B cell (primary cell): ENCODE measurements around the gene SFXN3. TPM values are rescaled to one million over a fixed set of nuclear protein-coding genes. Genes with fewer than 3 reads are reported as not detected.

Source experiments
- ATAC-seq: fragments of 200-7000 bp; cut with Tn5 transposase; one replicate; pipeline ENCODE4 v1.10.0; 2021; ENCODE audit warnings: low read depth, mild to moderate bottlenecking, moderate number of reproducible peaks, moderate library complexity
- CTCF ChIA-PET: fragments of 350-600 bp; sonication (Branson Sonifier 250); formaldehyde crosslinking; loops from one replicate; lab custom pipeline; 2021; ENCODE audit warnings: antibody characterized with exemption, inconsistent platforms; lab: Charles Lee
- POLR2A ChIA-PET: fragments of 350-600 bp; sonication (Branson Sonifier 250); formaldehyde crosslinking; loops from one replicate; lab custom pipeline; 2021; ENCODE audit warnings: antibody characterized with exemption; lab: Charles Lee
- DNase-seq: peaks from one replicate; pipeline ENCODE4 v3.0.0; 2013
- H2AFZ ChIP-seq: 2 replicates; pipeline ENCODE4 v1.6.1; 2012; ENCODE audit warnings: mild to moderate bottlenecking, low read depth, low read length; ENCODE audit not compliant: insufficient read depth, poor library complexity, severe bottlenecking
- H3K27ac ChIP-seq, 2 donors: 1 replicate in 1 of 2; 2 replicates in 1 of 2; pipeline ENCODE4 v1.5.1; 2012 to 2013; ENCODE audit warnings: low read length in 2 of 2, mild to moderate bottlenecking in 2 of 2, moderate library complexity in 1 of 2
- H3K27me3 ChIP-seq, 4 experiments: fragments of 200-600 bp in 1 of 4; sonication (generic) in 1 of 4; replicated peaks in 1 of 4; 1 replicate in 2 of 4; 2 replicates in 2 of 4; pipeline versions ENCODE4 v1.6.1 to v1.7.0; 2013 to 2016; ENCODE audit warnings: low read length in 3 of 4, mild to moderate bottlenecking in 2 of 4, mixed read lengths in 1 of 4, moderate library complexity in 1 of 4; ENCODE audit not compliant: insufficient read depth in 4 of 4, control insufficient read depth in 3 of 4; ENCODE audit errors: control extremely low read depth in 1 of 4
- H3K36me3 ChIP-seq, 2 experiments: replicated peaks in 1 of 2; 1 replicate in 1 of 2; 2 replicates in 1 of 2; pipeline versions ENCODE4 v1.6.1 to v1.7.1; 2013; ENCODE audit warnings: low read length in 1 of 2; ENCODE audit not compliant: insufficient read depth in 2 of 2, control insufficient read depth in 1 of 2; ENCODE audit errors: control extremely low read depth in 1 of 2, extremely low read depth in 1 of 2
- H3K4me1 ChIP-seq, 2 donors: fragments of 200-600 bp in 1 of 2; sonication (generic) in 1 of 2; 1 replicate in 1 of 2; 2 replicates in 1 of 2; pipeline versions ENCODE4 v1.5.1 to v1.6.1; 2013 to 2017; ENCODE audit warnings: low read length in 2 of 2; ENCODE audit not compliant: control insufficient read depth in 2 of 2, insufficient read depth in 2 of 2
- H3K4me2 ChIP-seq: replicated peaks from 2 replicates; pipeline ENCODE3; 2012; ENCODE audit warnings: mild to moderate bottlenecking, low read depth, low read length; ENCODE audit not compliant: poor library complexity, severe bottlenecking
- H3K4me3 ChIP-seq, 5 experiments: fragments of 200-600 bp in 1 of 5; sonication (generic) in 1 of 5; 1 replicate in 3 of 5; 2 replicates in 2 of 5; pipeline versions ENCODE4 v1.5.1 to v1.7.0; 2011 to 2016; ENCODE audit warnings: low read length in 4 of 5, mild to moderate bottlenecking in 4 of 5, low read depth in 2 of 5, control low read depth in 1 of 5, moderate library complexity in 1 of 5; ENCODE audit not compliant: insufficient read depth in 1 of 5; ENCODE audit errors: control extremely low read depth in 1 of 5, extremely low read depth in 1 of 5
- H3K79me2 ChIP-seq: fragments of 200-600 bp; sonication (generic); one replicate; pipeline ENCODE4 v1.6.0; 2016; ENCODE audit warnings: low read length; ENCODE audit not compliant: control insufficient read depth, insufficient read depth
- H3K9ac ChIP-seq: fragments of 200-600 bp; sonication (generic); 2 replicates; pipeline ENCODE4 v1.6.1; 2017; ENCODE audit warnings: mild to moderate bottlenecking, low read length, moderate library complexity
- H3K9me3 ChIP-seq, 3 donors: one replicate each; pipeline versions ENCODE4 v1.6.1 to v1.7.1; 2013; ENCODE audit warnings: low read length in 2 of 3; ENCODE audit not compliant: control insufficient read depth in 2 of 3, insufficient read depth in 1 of 3; ENCODE audit errors: control extremely low read depth in 1 of 3
- H4K20me1 ChIP-seq: 2 replicates; pipeline ENCODE4 v1.6.0; 2012; ENCODE audit warnings: mild to moderate bottlenecking, low read length; ENCODE audit not compliant: insufficient read depth, control insufficient read depth, poor library complexity, severe bottlenecking
- H3K27ac Mint-ChIP-seq: one replicate; pipeline ENCODE4 v1.8.0; 2021; ENCODE audit warnings: mixed read lengths
- H3K27me3 Mint-ChIP-seq: one replicate; pipeline ENCODE4 v1.8.0; 2021; ENCODE audit warnings: mixed read lengths
- H3K4me1 Mint-ChIP-seq: one replicate; pipeline ENCODE4 v1.8.0; 2021; ENCODE audit warnings: mixed read lengths
- H3K4me3 Mint-ChIP-seq: one replicate; pipeline ENCODE4 v1.8.0; 2021; ENCODE audit warnings: mixed read lengths
- H3K9me3 Mint-ChIP-seq: one replicate; pipeline ENCODE4 v1.8.0; 2022; ENCODE audit warnings: mixed read lengths; ENCODE audit not compliant: insufficient read depth
- EZH2 ChIP-seq: IDR thresholded peaks from 2 replicates; pipeline ENCODE4 v1.6.1; 2012; ENCODE audit warnings: borderline replicate concordance, low read depth, mild to moderate bottlenecking, moderate library complexity, low read length; ENCODE audit not compliant: insufficient read depth, poor library complexity, severe bottlenecking
- WGBS: methylation state at CpG from one replicate; pipeline ENCODE4 v1.1.5; 2013; ENCODE audit warnings: missing lambda C conversion rate; ENCODE audit not compliant: insufficient coverage; 5-methylcytosine and 5-hydroxymethylcytosine counted together
- intact Hi-C: fragments of 100-400 bp; cut with micrococcal nuclease; formaldehyde crosslinking; loops from one replicate; pipeline ENCODE4 v1.10.0; 2022
- polyA plus RNA-seq: library from polyadenylated mRNA; depleted of rRNA; stranded (reverse); fragments of >200 nt; gene quantifications from 2 replicates; pipeline ENCODE4 v1.2.3, GENCODE V29; 2012
- total RNA-seq, 2 donors: library from RNA; stranded (reverse); fragments of 120-200 nt in 1 of 2; gene quantifications; 1 replicate in 1 of 2; 2 replicates in 1 of 2; pipeline versions ENCODE4 v1.2.3 to v1.2.4, GENCODE V29; 2013 to 2022
- TF ChIP-seq, protein P1 (sequence below): fragments of 200-600 bp; IDR thresholded peaks from one replicate; pipeline ENCODE4 v1.8.0; 2022; ENCODE audit warnings: antibody characterized with exemption, mild to moderate bottlenecking

SFXN3 gene
- total and polyA plus RNA-seq, 2 donors (not counting 1 experiment from before 2014, with no cell fraction given): 44.2 to 51.7 TPM

DNA sequence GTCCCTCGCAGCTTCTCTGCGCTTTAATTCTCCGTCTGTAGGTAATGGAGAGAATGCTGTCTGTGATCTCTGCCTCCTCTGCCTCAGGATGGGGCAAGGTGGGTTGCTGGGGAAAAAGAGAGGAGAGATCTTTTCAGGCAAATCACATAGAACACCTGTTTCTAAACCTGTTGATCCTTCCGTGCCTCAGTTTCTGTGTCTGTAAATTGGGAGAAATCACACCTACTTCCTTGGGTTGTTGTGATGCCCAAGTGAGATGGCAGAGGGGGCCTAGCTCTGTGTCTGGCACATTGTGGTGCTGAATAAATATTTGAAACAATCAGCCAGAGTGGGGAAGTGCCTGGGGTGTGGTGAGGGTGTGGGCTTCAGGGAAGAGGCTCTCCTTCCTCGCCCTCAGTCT lies 59.6 kb downstream of the SFXN3 start:
- no peaks in the 10 kb centered on the region for H3K4me1 ChIP-seq
- Mint-ChIP-seq H3K27me3 (peaks cover 67% of the 10 kb centered on the region), H3K27ac (no peak overlapping the region), H3K4me3 (no peak overlapping the region), H3K4me1 (peaks cover under 1% of the 10 kb centered on the region), H3K9me3 (no peaks in the 10 kb centered on the region)
- H3K79me2 ChIP-seq: no peaks in the 10 kb centered on the region
- no peak overlapping the region for H3K4me3 ChIP-seq
- H3K9me3 ChIP-seq: peaks cover 0 to 3% (median 0%) of the 10 kb centered on the region in 3 donors
- no peak overlapping the region for H3K27ac ChIP-seq
- DNase-seq: no peak
- TF ChIP-seq, protein P1, sequence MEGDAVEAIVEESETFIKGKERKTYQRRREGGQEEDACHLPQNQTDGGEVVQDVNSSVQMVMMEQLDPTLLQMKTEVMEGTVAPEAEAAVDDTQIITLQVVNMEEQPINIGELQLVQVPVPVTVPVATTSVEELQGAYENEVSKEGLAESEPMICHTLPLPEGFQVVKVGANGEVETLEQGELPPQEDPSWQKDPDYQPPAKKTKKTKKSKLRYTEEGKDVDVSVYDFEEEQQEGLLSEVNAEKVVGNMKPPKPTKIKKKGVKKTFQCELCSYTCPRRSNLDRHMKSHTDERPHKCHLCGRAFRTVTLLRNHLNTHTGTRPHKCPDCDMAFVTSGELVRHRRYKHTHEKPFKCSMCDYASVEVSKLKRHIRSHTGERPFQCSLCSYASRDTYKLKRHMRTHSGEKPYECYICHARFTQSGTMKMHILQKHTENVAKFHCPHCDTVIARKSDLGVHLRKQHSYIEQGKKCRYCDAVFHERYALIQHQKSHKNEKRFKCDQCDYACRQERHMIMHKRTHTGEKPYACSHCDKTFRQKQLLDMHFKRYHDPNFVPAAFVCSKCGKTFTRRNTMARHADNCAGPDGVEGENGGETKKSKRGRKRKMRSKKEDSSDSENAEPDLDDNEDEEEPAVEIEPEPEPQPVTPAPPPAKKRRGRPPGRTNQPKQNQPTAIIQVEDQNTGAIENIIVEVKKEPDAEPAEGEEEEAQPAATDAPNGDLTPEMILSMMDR: no peak
- no peak for TF ChIP-seq EZH2
- H2AFZ ChIP-seq: no peak overlapping the region
- H3K27me3 ChIP-seq: peaks cover 0 to 80% (median 13%) of the 10 kb centered on the region in 4 experiments
- ChIA-PET CTCF (interaction anchor here (3.6 to 13.9 kb wide), 2 partner anchors 12 to 50 kb away, joined by 15 to 347 read pairs; no protein-coding TSS in a partner anchor), POLR2A (no interaction called here)
- H4K20me1 ChIP-seq: no peaks in the 10 kb centered on the region
- ATAC-seq: no peak
- H3K9ac ChIP-seq: no peak overlapping the region
- intact Hi-C loops: no loop called here
- no peak overlapping the region for H3K4me2 ChIP-seq
- no peaks in the 10 kb centered on the region for H3K36me3 ChIP-seq
- WGBS: 82% methylated on average over 4 of the region's 5 CpGs

Other genes with a start within 250 kb of the SFXN3 start
- 65.6 and 66.7 TPM in 2 replicates for gene SLF2, start 118.3 kb upstream of the SFXN3 start, total RNA-seq
- gene SLF2, start 118.3 kb upstream of the SFXN3 start, polyA plus RNA-seq: 11.8 and 21.5 TPM in 2 replicates
- 0.96 and 2.2 TPM in 2 replicates for gene SEMA4G, start 61.7 kb upstream of the SFXN3 start, total RNA-seq
- 0.75 and 0.84 TPM in 2 replicates for gene SEMA4G, start 61.7 kb upstream of the SFXN3 start, polyA plus RNA-seq
- 56.2 and 57.8 TPM in 2 replicates for gene MRPL43, start 43.7 kb upstream of the SFXN3 start, total RNA-seq
- 80.4 and 99.4 TPM in 2 replicates for gene MRPL43, start 43.7 kb upstream of the SFXN3 start, polyA plus RNA-seq
- 11.8 and 12.0 TPM in 2 replicates for gene TWNK, start 43.7 kb upstream of the SFXN3 start, total RNA-seq
- gene TWNK, start 43.7 kb upstream of the SFXN3 start, polyA plus RNA-seq: 3.6 and 7.2 TPM in 2 replicates
- 33.7 and 36.9 TPM in 2 replicates for gene LZTS2, start 31.4 kb upstream of the SFXN3 start, total RNA-seq
- gene LZTS2, start 31.4 kb upstream of the SFXN3 start, polyA plus RNA-seq: 19.5 and 23.2 TPM in 2 replicates
- 0.69 and 0.85 TPM in 2 replicates for gene PDZD7, start 105 bp upstream of the SFXN3 start, total RNA-seq
- gene PDZD7, start 105 bp upstream of the SFXN3 start, polyA plus RNA-seq: 0.61 and 0.64 TPM in 2 replicates
- 0.34 and 0.51 TPM in 2 replicates for gene KAZALD1, start 30.8 kb downstream of the SFXN3 start, total RNA-seq
- gene KAZALD1, start 30.8 kb downstream of the SFXN3 start, polyA plus RNA-seq: 0.37 TPM in 1 of 2 replicates, not detected in the other
- not detected in 2 replicates for gene TLX1, start 100.1 kb downstream of the SFXN3 start, total RNA-seq
- not detected in 2 replicates for gene TLX1, start 100.1 kb downstream of the SFXN3 start, polyA plus RNA-seq
- gene LBX1, start 198.2 kb downstream of the SFXN3 start, total RNA-seq: not detected in 2 replicates
- not detected in 2 replicates for gene LBX1, start 198.2 kb downstream of the SFXN3 start, polyA plus RNA-seq